Osteoblast (primary cell): ENCODE data around the gene PPARG. TPM values are rescaled to one million over a fixed set of nuclear protein-coding genes. Genes with fewer than 3 reads are reported as not detected.

Experiments used
- DNase-seq: peaks from one replicate; pipeline ENCODE4 v3.0.0; 2011; ENCODE audit warnings: low spot score, mixed read lengths; ENCODE audit not compliant: insufficient read length; ENCODE audit errors: missing footprints
- H2AFZ ChIP-seq: 2 replicates; pipeline ENCODE4 v1.6.0; 2011; ENCODE audit warnings: mild to moderate bottlenecking, low read length
- H3K27ac ChIP-seq: 2 replicates; pipeline ENCODE4 v1.5.1; 2011; ENCODE audit warnings: mild to moderate bottlenecking, low read depth, low read length, moderate library complexity
- H3K27me3 ChIP-seq: 2 replicates; pipeline ENCODE4 v1.6.0; 2012; ENCODE audit warnings: mild to moderate bottlenecking, control low read depth, inconsistent platforms, low read length, moderate library complexity; ENCODE audit not compliant: insufficient read depth
- H3K36me3 ChIP-seq: 2 replicates; pipeline ENCODE4 v1.5.1; 2011; ENCODE audit warnings: mild to moderate bottlenecking, low read length, control low read depth, moderate library complexity; ENCODE audit not compliant: insufficient read depth
- H3K4me1 ChIP-seq: 2 replicates; pipeline ENCODE4 v1.5.1; 2011; ENCODE audit warnings: mild to moderate bottlenecking, low read length, control low read depth, moderate library complexity; ENCODE audit not compliant: insufficient read depth
- H3K4me2 ChIP-seq: 2 replicates; pipeline ENCODE4 v1.6.0; 2011; ENCODE audit warnings: mild to moderate bottlenecking, low read length; ENCODE audit not compliant: insufficient read depth
- H3K4me3 ChIP-seq: fragments of 200-600 bp; sonication (generic); 3 replicates; pipeline ENCODE4 v1.5.1; 2012; ENCODE audit warnings: mild to moderate bottlenecking, low read length, inconsistent platforms; ENCODE audit not compliant: insufficient read depth
- H3K79me2 ChIP-seq: 2 replicates; pipeline ENCODE4 v1.6.0; 2012; ENCODE audit warnings: mild to moderate bottlenecking, low read length, control low read depth, inconsistent platforms; ENCODE audit not compliant: insufficient read depth
- H3K9me3 ChIP-seq: 2 replicates; pipeline ENCODE4 v1.5.1; 2011; ENCODE audit warnings: low read depth, low read length, control low read depth
- H4K20me1 ChIP-seq: 2 replicates; pipeline ENCODE4 v1.6.0; 2012; ENCODE audit warnings: mild to moderate bottlenecking, low read length, control low read depth; ENCODE audit not compliant: insufficient read depth
- total RNA-seq: library from RNA; depleted of rRNA; stranded (reverse); fragments of >200 nt; gene quantifications from 2 replicates; pipeline ENCODE4 v1.2.3, GENCODE V29; 2012
- TF ChIP-seq, protein P1 (sequence below): IDR thresholded peaks from 2 replicates; pipeline ENCODE4 v1.5.1; 2011; ENCODE audit warnings: mild to moderate bottlenecking, low read depth, low read length, moderate library complexity; ENCODE audit errors: extremely low read depth

Gene PPARG
- total RNA-seq, 1 donor: 7.2 TPM

DNA sequence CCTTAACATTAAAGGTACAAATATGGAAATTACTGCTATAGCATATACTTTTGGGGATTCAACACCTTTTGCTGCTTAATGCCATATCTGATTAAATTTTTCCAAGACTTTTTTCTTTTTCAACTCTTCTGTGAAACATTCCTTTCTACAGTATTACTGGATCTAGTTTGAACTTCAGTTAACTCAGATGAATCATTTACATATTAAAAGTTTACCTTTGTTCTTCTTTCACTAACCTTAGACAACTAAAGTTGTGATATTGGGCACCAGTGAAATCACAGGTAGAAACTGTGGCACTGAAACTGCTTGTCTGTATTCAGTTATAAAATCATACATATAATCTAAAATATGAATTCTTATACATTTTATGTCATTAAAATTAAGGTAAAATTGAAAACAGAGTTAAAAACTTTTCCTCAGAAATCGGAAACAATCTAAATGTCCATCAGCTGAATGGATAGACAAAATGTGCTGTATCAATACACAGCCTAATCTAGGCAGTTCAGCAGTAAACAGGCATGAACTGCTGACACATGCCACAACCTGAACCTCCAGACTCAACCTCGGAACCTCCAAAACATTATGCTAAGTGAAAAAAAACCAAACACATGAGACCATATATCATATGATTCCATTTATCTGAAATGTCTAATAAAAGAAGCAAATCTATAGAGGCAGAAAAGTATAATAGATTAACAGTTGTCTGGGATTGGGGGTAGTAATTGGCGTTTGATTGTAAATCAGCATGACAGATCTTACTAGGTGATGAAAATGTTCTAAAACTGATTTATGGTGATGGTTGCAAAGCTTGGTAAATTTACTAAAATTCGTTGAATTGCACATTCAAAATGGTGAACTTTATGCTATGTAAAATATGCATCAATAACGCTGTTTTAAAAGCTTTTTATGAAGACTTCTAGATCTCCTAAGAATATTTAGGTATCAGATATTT, 50.0 kb downstream of the PPARG start:
- Histone ChIP-seq H3K79me2 (no peaks in the 10 kb centered on the region), H3K27ac (no peak overlapping the region), H3K27me3 (no peaks in the 10 kb centered on the region), H3K36me3 (no peaks in the 10 kb centered on the region), H2AFZ (no peak overlapping the region), H3K9me3 (no peaks in the 10 kb centered on the region), H4K20me1 (no peaks in the 10 kb centered on the region), H3K4me1 (no peaks in the 10 kb centered on the region), H3K4me3 (no peak overlapping the region), H3K4me2 (no peak overlapping the region)
- TF ChIP-seq, protein P1, sequence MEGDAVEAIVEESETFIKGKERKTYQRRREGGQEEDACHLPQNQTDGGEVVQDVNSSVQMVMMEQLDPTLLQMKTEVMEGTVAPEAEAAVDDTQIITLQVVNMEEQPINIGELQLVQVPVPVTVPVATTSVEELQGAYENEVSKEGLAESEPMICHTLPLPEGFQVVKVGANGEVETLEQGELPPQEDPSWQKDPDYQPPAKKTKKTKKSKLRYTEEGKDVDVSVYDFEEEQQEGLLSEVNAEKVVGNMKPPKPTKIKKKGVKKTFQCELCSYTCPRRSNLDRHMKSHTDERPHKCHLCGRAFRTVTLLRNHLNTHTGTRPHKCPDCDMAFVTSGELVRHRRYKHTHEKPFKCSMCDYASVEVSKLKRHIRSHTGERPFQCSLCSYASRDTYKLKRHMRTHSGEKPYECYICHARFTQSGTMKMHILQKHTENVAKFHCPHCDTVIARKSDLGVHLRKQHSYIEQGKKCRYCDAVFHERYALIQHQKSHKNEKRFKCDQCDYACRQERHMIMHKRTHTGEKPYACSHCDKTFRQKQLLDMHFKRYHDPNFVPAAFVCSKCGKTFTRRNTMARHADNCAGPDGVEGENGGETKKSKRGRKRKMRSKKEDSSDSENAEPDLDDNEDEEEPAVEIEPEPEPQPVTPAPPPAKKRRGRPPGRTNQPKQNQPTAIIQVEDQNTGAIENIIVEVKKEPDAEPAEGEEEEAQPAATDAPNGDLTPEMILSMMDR: no peak
- no peak for DNase-seq

DNA sequence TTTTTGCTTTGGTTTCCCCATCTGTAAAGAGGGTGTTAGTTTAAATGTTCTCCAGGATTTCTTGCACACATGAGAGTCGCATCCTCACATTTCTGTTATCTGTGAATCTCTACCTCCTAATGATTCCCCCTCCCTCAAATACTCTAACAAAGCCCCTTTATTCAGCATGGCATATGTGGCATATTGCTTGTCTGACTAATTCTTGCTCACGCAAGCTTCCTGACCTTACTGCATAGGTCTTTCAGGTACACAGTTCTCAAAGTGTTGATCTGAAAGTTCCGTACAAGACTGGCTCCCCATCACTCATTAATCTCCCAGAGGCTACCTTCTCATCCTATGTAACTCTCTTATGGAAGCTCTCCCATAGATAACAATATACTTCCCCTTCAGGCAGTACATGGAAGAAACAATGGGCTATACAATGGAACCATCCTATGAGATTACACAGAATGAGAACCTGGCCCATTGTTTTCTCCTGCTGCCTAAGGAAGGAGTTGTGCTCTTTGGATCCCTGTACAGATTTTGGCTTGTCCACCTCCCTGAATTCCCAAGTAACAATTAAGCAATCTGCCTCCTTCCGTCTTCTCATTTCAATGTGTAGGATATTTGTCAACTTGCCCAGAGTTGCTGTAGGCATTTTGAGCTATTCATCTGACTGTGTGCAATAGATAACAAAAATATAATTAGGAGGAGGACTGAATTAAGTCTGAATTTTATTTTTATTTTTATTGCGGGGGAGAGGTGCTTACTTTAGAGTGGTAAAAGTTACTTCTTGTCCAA, 51.0 kb downstream of the PPARG start:
- no peak overlapping the region for H2AFZ ChIP-seq
- no peaks in the 10 kb centered on the region for H3K9me3 ChIP-seq
- no peaks in the 10 kb centered on the region for H4K20me1 ChIP-seq
- H3K79me2 ChIP-seq: no peaks in the 10 kb centered on the region
- DNase-seq: no peak
- H3K27ac ChIP-seq: no peak overlapping the region
- TF ChIP-seq, protein P1: no peak
- H3K27me3 ChIP-seq: no peaks in the 10 kb centered on the region
- no peaks in the 10 kb centered on the region for H3K4me1 ChIP-seq
- no peaks in the 10 kb centered on the region for H3K36me3 ChIP-seq
- H3K4me3 ChIP-seq: no peak overlapping the region
- H3K4me2 ChIP-seq: no peak overlapping the region

DNA sequence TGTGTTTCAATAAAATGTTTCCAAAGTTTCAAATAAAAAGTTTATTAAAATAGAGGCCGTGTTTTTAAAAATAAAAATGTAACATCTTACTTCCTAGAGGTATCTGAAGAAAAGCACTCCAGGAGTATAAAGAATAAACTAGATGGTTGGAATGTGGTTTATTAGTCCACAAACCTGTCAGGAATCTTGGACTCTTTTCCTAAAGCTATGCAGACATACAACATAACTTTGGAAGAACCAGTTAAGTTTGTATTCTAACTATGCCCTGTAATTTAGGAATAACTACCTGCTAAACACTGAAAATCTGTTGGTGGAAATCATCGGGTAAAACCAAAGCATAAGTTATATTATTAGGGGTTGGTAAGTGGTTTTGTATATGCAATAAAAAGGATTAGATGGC, 51.6 kb downstream of the PPARG start:
- Histone ChIP-seq H3K4me3 (no peak overlapping the region), H2AFZ (no peak overlapping the region), H3K4me2 (no peak overlapping the region), H3K79me2 (no peaks in the 10 kb centered on the region), H3K4me1 (peaks cover 4% of the 10 kb centered on the region), H3K27ac (no peak overlapping the region), H3K36me3 (no peaks in the 10 kb centered on the region), H3K9me3 (no peaks in the 10 kb centered on the region), H4K20me1 (no peaks in the 10 kb centered on the region), H3K27me3 (no peaks in the 10 kb centered on the region)
- DNase-seq: no peak
- TF ChIP-seq, protein P1: no peak

DNA sequence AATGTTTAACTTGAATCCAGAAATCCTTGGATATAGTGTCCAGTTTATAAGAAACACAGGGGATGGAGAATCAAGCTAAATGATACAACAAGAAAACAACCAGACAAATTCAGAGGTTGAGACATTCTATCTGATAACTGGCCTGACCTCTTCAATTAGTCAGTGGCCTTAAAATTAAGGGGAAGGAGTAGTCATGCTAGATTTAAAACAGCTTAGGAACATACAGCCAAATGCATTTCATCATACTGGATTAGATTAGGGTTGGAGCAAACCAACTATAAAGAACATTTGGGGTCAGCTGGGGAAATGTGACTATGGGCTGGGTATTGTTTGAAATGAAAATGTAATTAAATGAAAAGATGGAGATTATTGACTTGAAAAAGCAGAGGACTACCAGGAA, 53.3 kb downstream of the PPARG start:
- Histone ChIP-seq H3K79me2 (no peaks in the 10 kb centered on the region), H3K4me1 (peaks cover 4% of the 10 kb centered on the region), H3K4me2 (no peak overlapping the region), H3K27ac (no peak overlapping the region), H3K4me3 (no peak overlapping the region), H3K9me3 (no peaks in the 10 kb centered on the region), H2AFZ (no peak overlapping the region), H4K20me1 (no peaks in the 10 kb centered on the region), H3K27me3 (no peaks in the 10 kb centered on the region), H3K36me3 (no peaks in the 10 kb centered on the region)
- TF ChIP-seq, protein P1: no peak
- no peak for DNase-seq
